H1 (cell line): ENCODE data around the gene SEMA7A. TPM values are rescaled to one million over a fixed set of nuclear protein-coding genes. Genes with fewer than 3 reads are reported as not detected.
A peak's percentile ranks its signal among the peaks of the same experiment; 100 is the strongest.

Source experiments
- CTCF ChIA-PET: fragments of 300-600 bp; sonication (Branson Sonifier 250); formaldehyde crosslinking; loops from one replicate; lab custom pipeline; 2021; ENCODE audit not compliant: partially characterized antibody; lab: Charles Lee
- POLR2A ChIA-PET: fragments of 300-600 bp; sonication (Branson Sonifier 250); formaldehyde crosslinking; loops from one replicate; lab custom pipeline; 2021; ENCODE audit warnings: inconsistent platforms; ENCODE audit not compliant: partially characterized antibody; lab: Charles Lee
- DNase-seq, 2 experiments: peaks; one replicate each; pipeline versions ENCODE4 v3.0.0 to v3.0.0-alpha.2; 2010 to 2022; ENCODE audit warnings: low spot score in 2 of 2, low read depth in 1 of 2, mixed read lengths in 1 of 2
- FAIRE-seq: peaks from 2 replicates; lab custom pipeline; 2011; peaks lifted over from hg19 to GRCh38; lab: Jason Lieb, UNC
- H2AFZ ChIP-seq: 2 replicates; pipeline ENCODE4 v1.8.1; 2012; ENCODE audit warnings: low read length, inconsistent platforms
- H2AK5ac ChIP-seq: 2 replicates; pipeline ENCODE4 v1.6.1; 2013; ENCODE audit warnings: low read depth, low read length
- H2BK120ac ChIP-seq: replicated peaks from 2 replicates; pipeline ENCODE3; 2013; ENCODE audit warnings: low read depth, low read length, inconsistent platforms
- H2BK12ac ChIP-seq: 2 replicates; pipeline ENCODE4 v1.6.1; 2013; ENCODE audit warnings: low read depth, low read length
- H2BK15ac ChIP-seq: 2 replicates; pipeline ENCODE4 v1.6.1; 2013; ENCODE audit warnings: low read length
- H2BK20ac ChIP-seq: 2 replicates; pipeline ENCODE4 v1.6.1; 2013; ENCODE audit warnings: low read length
- H2BK5ac ChIP-seq: 2 replicates; pipeline ENCODE4 v1.6.1; 2013; ENCODE audit warnings: low read depth, low read length
- H3K14ac ChIP-seq: 2 replicates; pipeline ENCODE4 v1.6.1; 2013; ENCODE audit warnings: inconsistent platforms; ENCODE audit not compliant: insufficient read length
- H3K18ac ChIP-seq: 2 replicates; pipeline ENCODE4 v1.6.1; 2013; ENCODE audit warnings: low read length; ENCODE audit errors: extremely low read depth
- H3K23ac ChIP-seq: 2 replicates; pipeline ENCODE4 v1.6.1; 2013; ENCODE audit warnings: inconsistent platforms; ENCODE audit not compliant: insufficient read length
- H3K23me2 ChIP-seq: 2 replicates; pipeline ENCODE4 v1.6.1; 2013; ENCODE audit warnings: low read depth, low read length
- H3K27ac ChIP-seq: 2 replicates; pipeline ENCODE4 v1.6.1; 2011; ENCODE audit warnings: low read depth, low read length, inconsistent platforms
- H3K27me3 ChIP-seq, 4 experiments: replicated peaks in 1 of 4; 1 replicate in 1 of 4; 2 replicates in 3 of 4; pipeline versions ENCODE4 v1.6.1 to v1.8.1; 2011 to 2013; ENCODE audit warnings: low read length in 3 of 4, mild to moderate bottlenecking in 3 of 4, inconsistent platforms in 2 of 4, mixed read lengths in 2 of 4, moderate library complexity in 1 of 4; ENCODE audit not compliant: control insufficient read depth in 3 of 4, insufficient read depth in 3 of 4; ENCODE audit errors: extremely low read depth in 1 of 4
- H3K36me3 ChIP-seq, 4 experiments: 2 replicates each; pipeline versions ENCODE4 v1.6.1 to v1.8.1; 2011 to 2013; ENCODE audit warnings: mild to moderate bottlenecking in 4 of 4, low read length in 3 of 4, moderate library complexity in 2 of 4, control low read depth in 1 of 4, inconsistent platforms in 1 of 4; ENCODE audit not compliant: insufficient read depth in 4 of 4, control insufficient read depth in 2 of 4
- H3K4ac ChIP-seq: replicated peaks from 2 replicates; pipeline ENCODE3; 2013; ENCODE audit warnings: low read length, low read depth, mixed read lengths, inconsistent platforms; ENCODE audit not compliant: insufficient read length
- H3K4me1 ChIP-seq, 4 experiments: replicated peaks in 1 of 4; 1 replicate in 1 of 4; 2 replicates in 3 of 4; pipeline versions ENCODE4 v1.6.1 to v1.8.1; 2011 to 2013; ENCODE audit warnings: low read length in 3 of 4, inconsistent platforms in 2 of 4, mixed read lengths in 1 of 4; ENCODE audit not compliant: insufficient read depth in 4 of 4, control insufficient read depth in 3 of 4
- H3K4me2 ChIP-seq, 2 experiments: 2 replicates each; pipeline versions ENCODE4 v1.6.1 to v1.8.1; 2011 to 2013; ENCODE audit warnings: low read depth in 2 of 2, low read length in 2 of 2, control low read depth in 1 of 2, inconsistent platforms in 1 of 2, mild to moderate bottlenecking in 1 of 2; ENCODE audit not compliant: insufficient read depth in 1 of 2
- H3K4me3 ChIP-seq, 4 experiments: fragments of 200-600, 300-600 bp in 1 of 4; sonication (generic), shearing (Covaris generic), sonication (Bioruptor Twin) in 1 of 4; 2 replicates each; pipeline versions ENCODE4 v1.5.1 to v1.8.1; 2011 to 2016; ENCODE audit warnings: low read length in 4 of 4, low read depth in 3 of 4, control low read depth in 2 of 4, inconsistent platforms in 2 of 4, mild to moderate bottlenecking in 2 of 4, mixed read lengths in 1 of 4, moderate library complexity in 1 of 4; ENCODE audit not compliant: insufficient read depth in 2 of 4; ENCODE audit errors: extremely low read depth in 1 of 4
- H3K56ac ChIP-seq: replicated peaks from 2 replicates; pipeline ENCODE3; 2013; ENCODE audit warnings: low read depth, mild to moderate bottlenecking, mixed read lengths, low read length, inconsistent platforms; ENCODE audit not compliant: insufficient read length
- H3K79me1 ChIP-seq: 2 replicates; pipeline ENCODE4 v1.6.1; 2013; ENCODE audit warnings: low read depth, low read length, control low read depth
- H3K79me2 ChIP-seq, 2 experiments: 2 replicates each; pipeline versions ENCODE4 v1.6.1 to v1.8.1; 2012 to 2013; ENCODE audit warnings: low read length in 2 of 2, mild to moderate bottlenecking in 2 of 2, inconsistent platforms in 1 of 2; ENCODE audit not compliant: insufficient read depth in 2 of 2, control insufficient read depth in 1 of 2
- H3K9ac ChIP-seq, 4 experiments: replicated peaks in 1 of 4; 1 replicate in 1 of 4; 2 replicates in 3 of 4; pipeline versions ENCODE4 v1.6.1 to v1.8.1; 2011 to 2013; ENCODE audit warnings: low read depth in 3 of 4, low read length in 3 of 4, control low read depth in 2 of 4, mild to moderate bottlenecking in 2 of 4, moderate library complexity in 2 of 4, inconsistent platforms in 1 of 4; ENCODE audit errors: extremely low read depth in 1 of 4
- H3K9me3 ChIP-seq, 2 experiments: 2 replicates each; pipeline versions ENCODE4 v1.6.1 to v1.8.1; 2012 to 2013; ENCODE audit warnings: mild to moderate bottlenecking in 2 of 2, moderate library complexity in 2 of 2, control low read depth in 1 of 2, inconsistent platforms in 1 of 2, low read depth in 1 of 2, low read length in 1 of 2, mixed read lengths in 1 of 2; ENCODE audit not compliant: insufficient read depth in 2 of 2
- H4K20me1 ChIP-seq, 2 experiments: replicated peaks in 1 of 2; 2 replicates each; pipeline versions ENCODE3 to v1.8.1; 2011 to 2013; ENCODE audit warnings: inconsistent platforms in 2 of 2, low read length in 2 of 2, mild to moderate bottlenecking in 1 of 2; ENCODE audit not compliant: insufficient read depth in 2 of 2, control insufficient read depth in 1 of 2
- H4K5ac ChIP-seq: 2 replicates; pipeline ENCODE4 v1.6.1; 2013; ENCODE audit warnings: low read length, low read depth, mixed read lengths, inconsistent platforms; ENCODE audit not compliant: insufficient read length
- H4K8ac ChIP-seq: 2 replicates; pipeline ENCODE4 v1.8.0; 2013; ENCODE audit warnings: mild to moderate bottlenecking, moderate library complexity, low read length, inconsistent platforms; ENCODE audit not compliant: insufficient read depth; ENCODE audit errors: extremely low read depth
- H4K91ac ChIP-seq: replicated peaks from 2 replicates; pipeline ENCODE3; 2013; ENCODE audit warnings: low read length, mixed read lengths, inconsistent platforms; ENCODE audit not compliant: insufficient read length
- CTBP2 ChIP-seq: IDR thresholded peaks from 2 replicates; pipeline ENCODE4 v1.7.0; 2011; ENCODE audit warnings: borderline replicate concordance, mild to moderate bottlenecking, moderate library complexity, mixed read lengths, low read length; ENCODE audit not compliant: insufficient read depth, insufficient read length
- HDAC2 ChIP-seq, 2 experiments: fragments of 300-600 bp in 1 of 2; sonication (generic) in 1 of 2; IDR thresholded peaks; 2 replicates each; pipeline ENCODE4 v1.6.1; 2011 to 2012; ENCODE audit warnings: low read depth in 2 of 2, low read length in 2 of 2, mild to moderate bottlenecking in 2 of 2, moderate library complexity in 2 of 2, borderline replicate concordance in 1 of 2, inconsistent platforms in 1 of 2
- HDAC6 ChIP-seq: IDR thresholded peaks from one replicate; pipeline ENCODE4 v1.7.1; 2012; ENCODE audit warnings: low read depth, mild to moderate bottlenecking, inconsistent platforms, low read length, moderate library complexity
- NRF1 ChIP-seq: IDR thresholded peaks from 2 replicates; pipeline ENCODE4 v1.6.1; 2011; ENCODE audit warnings: mild to moderate bottlenecking, low read depth, low read length, improper control_type of control experiment
- POLR2A ChIP-seq, 2 experiments: IDR thresholded peaks; 1 replicate in 1 of 2; 2 replicates in 1 of 2; pipeline ENCODE4 v1.6.1; 2011; ENCODE audit warnings: low read depth in 2 of 2, low read length in 2 of 2, mild to moderate bottlenecking in 2 of 2; ENCODE audit errors: control extremely low read depth in 1 of 2
- POLR2AphosphoS5 ChIP-seq: IDR thresholded peaks from 2 replicates; pipeline ENCODE4 v1.6.1; 2011; ENCODE audit warnings: low read depth, low read length
- SIN3A ChIP-seq, 2 experiments: IDR thresholded peaks in 1 of 2; conservative IDR thresholded peaks in 1 of 2; 2 replicates each; pipeline ENCODE4 v1.6.1; 2011 to 2012; ENCODE audit warnings: low read length in 2 of 2, improper control_type of control experiment in 1 of 2, low read depth in 1 of 2, mild to moderate bottlenecking in 1 of 2
- SIRT6 ChIP-seq: IDR thresholded peaks from one replicate; pipeline ENCODE4 v1.7.1; 2012; ENCODE audit warnings: low read length, inconsistent platforms
- SIX5 ChIP-seq: IDR thresholded peaks from 2 replicates; pipeline ENCODE4 v1.6.1; 2011; ENCODE audit warnings: mild to moderate bottlenecking, low read depth, low read length
- SP4 ChIP-seq: IDR thresholded peaks from 2 replicates; pipeline ENCODE4 v1.6.1; 2012; ENCODE audit warnings: low read length, inconsistent platforms
- TCF12 ChIP-seq: IDR thresholded peaks from 2 replicates; pipeline ENCODE4 v1.6.1; 2011; ENCODE audit warnings: low read depth, mild to moderate bottlenecking, low read length
- WGBS, 2 experiments: shearing (Covaris generic) in 1 of 2; methylation state at CpG; one replicate each; pipeline versions ENCODE4 v1.1.6 to v1.1.7; 2013 to 2015; ENCODE audit warnings: low lambda C conversion rate in 2 of 2, mixed read lengths in 2 of 2, inconsistent platforms in 1 of 2, low coverage in 1 of 2, missing lambda C conversion rate in 1 of 2; ENCODE audit not compliant: insufficient replicate concordance in 2 of 2, insufficient coverage in 1 of 2, insufficient read length in 1 of 2; ENCODE audit errors: extremely low coverage in 1 of 2, missing lambda C conversion rate in 1 of 2; 5-methylcytosine and 5-hydroxymethylcytosine counted together
- polyA plus RNA-seq, 7 experiments: library from polyadenylated mRNA; depleted of rRNA in 3 of 7; stranded (reverse) in 5 of 7; unstranded in 2 of 7; fragments of >200 nt in 5 of 7; fragments of 200-250 nt in 2 of 7; gene quantifications; 1 replicate in 5 of 7; 2 replicates in 1 of 7; 4 replicates in 1 of 7; pipeline versions ENCODE4 v1.2.1 to v1.2.3, GENCODE V29; 2011 to 2013; ENCODE audit warnings: missing spikeins in 2 of 7, mixed read lengths in 2 of 7
- total RNA-seq: library from RNA; stranded (reverse); fragmentation: NEBNext Ultra II Directional; extraction: Animal tissue kit (Norgen Biotek cat#: 25700); gene quantifications from 2 replicates; pipeline ENCODE4 v1.2.1, GENCODE V29; 2021
- TF ChIP-seq, protein P1 (sequence below): IDR thresholded peaks from 2 replicates; pipeline ENCODE4 v1.6.1; 2012; ENCODE audit warnings: low read length, inconsistent platforms

SEMA7A gene
- total and polyA plus RNA-seq, 2 of the 8 experiments (the other 6 are each of a cell fraction or from before 2014, with no cell fraction given), result 10.7 to 15.0 TPM

DNA sequence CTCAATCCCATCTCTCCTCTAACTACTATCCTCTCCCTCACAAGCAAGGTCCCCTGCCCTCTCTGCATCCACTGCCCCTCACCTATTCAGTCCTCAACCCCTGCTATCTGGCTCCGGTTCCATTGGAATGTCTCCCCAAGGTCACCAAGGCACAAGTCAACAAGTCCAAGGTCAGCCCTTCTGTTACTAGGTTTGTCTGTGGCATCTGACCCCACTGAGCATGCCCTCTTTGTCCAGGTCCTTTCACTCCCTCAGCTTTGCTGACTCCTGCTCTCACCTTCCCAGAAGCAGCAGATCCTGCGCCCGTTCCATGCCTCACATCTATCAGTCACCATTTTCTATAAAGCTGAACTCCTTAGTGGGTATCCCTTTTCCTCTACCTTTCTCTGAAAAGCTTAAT lies 8.3 kb upstream of the SEMA7A start:
- H3K27ac ChIP-seq, result no peak overlapping the region
- H4K5ac ChIP-seq, result no peak overlapping the region
- 0 out of 2 replicates have a peak overlapping the region, but pooled peaks have one; percentile 12 for H2BK12ac ChIP-seq
- H4K91ac ChIP-seq, result no peak overlapping the region
- H2BK5ac ChIP-seq, result no peak overlapping the region
- H2BK20ac ChIP-seq, result no peak overlapping the region
- H3K4me1 ChIP-seq, result no peaks in the 10 kb centered on the region; a peak in 1 of 7 replicates
- no peak overlapping the region for H2BK120ac ChIP-seq
- no peaks in the 10 kb centered on the region for H3K9me3 ChIP-seq
- peaks cover 0 to 10% (median 3%) of the 10 kb centered on the region in 4 experiments; a peak in 4 of 8 replicates for H3K36me3 ChIP-seq
- H3K27me3 ChIP-seq, result no peaks in the 10 kb centered on the region
- no peak overlapping the region for H3K56ac ChIP-seq
- no peak overlapping the region for H4K8ac ChIP-seq
- FAIRE-seq, result no peak
- H3K23ac ChIP-seq, result no peak overlapping the region
- ChIA-PET CTCF (interaction anchor here (1.0 to 41.3 kb wide), 17 partner anchors 9 to 190 kb away, joined by 3 to 1311 read pairs (median 5); partner anchors contain the start of genes CYP11A1 and UBL7), POLR2A (interaction anchor here (0.7 to 3.1 kb wide), 9 partner anchors 12 to 157 kb away, joined by 3 to 14 read pairs (median 4); partner anchors contain the start of gene UBL7)
- H2BK15ac ChIP-seq, result 0 out of 2 replicates have a peak overlapping the region, but pooled peaks have one; percentile 88
- H2AFZ ChIP-seq, result no peak overlapping the region
- no peak overlapping the region for H3K4me3 ChIP-seq
- DNase-seq, result no peak
- H3K23me2 ChIP-seq, result no peaks in the 10 kb centered on the region
- no peak overlapping the region for H3K4me2 ChIP-seq
- peaks cover 0 to 2% of the 10 kb centered on the region in 2 experiments for H4K20me1 ChIP-seq
- no peaks in the 10 kb centered on the region for H3K79me2 ChIP-seq
- no peak overlapping the region for H2AK5ac ChIP-seq
- no peak overlapping the region for H3K9ac ChIP-seq
- H3K4ac ChIP-seq, result no peak overlapping the region
- no peak overlapping the region for H3K14ac ChIP-seq
- no peaks in the 10 kb centered on the region for H3K79me1 ChIP-seq
- 93% methylated on average over 3 of the region's 3 CpGs; no CpG with 5 or more reads in 1 of the 2 experiments for WGBS, 2 experiments
- no peak overlapping the region for H3K18ac ChIP-seq
- no peak for TF ChIP-seq POLR2AphosphoS5
- no peak for TF ChIP-seq POLR2A (IDR thresholded peaks at IDR 0.05; ENCODE audit: control extremely low read depth in 1 of 2, low read depth in 2 of 2, low read length in 2 of 2)
- TF ChIP-seq SIN3A (conservative IDR thresholded peaks at IDR 0.05 in 1 of 2, IDR thresholded peaks at IDR 0.05 in 1 of 2; ENCODE audit: low read depth in 1 of 2, low read length in 2 of 2), result no peak
- no peak for TF ChIP-seq SP4
- TF ChIP-seq TCF12, result no peak
- no peak for TF ChIP-seq NRF1
- no peak for TF ChIP-seq HDAC2 (IDR thresholded peaks at IDR 0.05; ENCODE audit: borderline replicate concordance in 1 of 2, low read depth in 2 of 2, low read length in 2 of 2)
- TF ChIP-seq SIRT6, result no peak
- TF ChIP-seq, protein P1, sequence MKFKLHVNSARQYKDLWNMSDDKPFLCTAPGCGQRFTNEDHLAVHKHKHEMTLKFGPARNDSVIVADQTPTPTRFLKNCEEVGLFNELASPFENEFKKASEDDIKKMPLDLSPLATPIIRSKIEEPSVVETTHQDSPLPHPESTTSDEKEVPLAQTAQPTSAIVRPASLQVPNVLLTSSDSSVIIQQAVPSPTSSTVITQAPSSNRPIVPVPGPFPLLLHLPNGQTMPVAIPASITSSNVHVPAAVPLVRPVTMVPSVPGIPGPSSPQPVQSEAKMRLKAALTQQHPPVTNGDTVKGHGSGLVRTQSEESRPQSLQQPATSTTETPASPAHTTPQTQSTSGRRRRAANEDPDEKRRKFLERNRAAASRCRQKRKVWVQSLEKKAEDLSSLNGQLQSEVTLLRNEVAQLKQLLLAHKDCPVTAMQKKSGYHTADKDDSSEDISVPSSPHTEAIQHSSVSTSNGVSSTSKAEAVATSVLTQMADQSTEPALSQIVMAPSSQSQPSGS, result no peak
- no peak for TF ChIP-seq HDAC6
- no peak for TF ChIP-seq SIX5
- TF ChIP-seq CTBP2, result no peak
